ENCODE results near the gene MYRIP.

Gene MYRIP

GRCh38 chr3:39917065-39917773 is 107.8 kb downstream of the MYRIP start:
- DNase-seq (ENCODE audit: low read depth, low spot score) = no peak
- Histone ChIP-seq H3K9ac (ENCODE audit: insufficient read length) (no peak overlapping the region), H3K4me3 (no peak overlapping the region), H3K27ac (no peak overlapping the region), H3K9me3 (ENCODE audit: low read depth, low read length) (no peaks in the 10 kb centered on the region), H3K36me3 (ENCODE audit: insufficient read depth, low read length) (no peaks in the 10 kb centered on the region)
- TF ChIP-seq EZH2 (IDR thresholded peaks at IDR 0.05) (no peak), POLR2AphosphoS5 (IDR thresholded peaks at IDR 0.05; ENCODE audit: borderline replicate concordance, low read depth, low read length) (no peak), FOXP2 (optimal IDR thresholded peaks at IDR 0.05; ENCODE audit: control extremely low read depth, extremely low read length, insufficient read depth) (no peak)

GRCh38 chr3:39919281-39919680 is 109.9 kb downstream of the MYRIP start:
- Histone ChIP-seq H3K36me3 (ENCODE audit: insufficient read depth, low read length) (no peaks in the 10 kb centered on the region), H3K27ac (no peak overlapping the region), H3K4me3 (no peak overlapping the region), H3K9ac (ENCODE audit: insufficient read length) (no peak overlapping the region), H3K9me3 (ENCODE audit: low read depth, low read length) (no peaks in the 10 kb centered on the region)
- TF ChIP-seq EZH2 (IDR thresholded peaks at IDR 0.05) = no peak
- TF ChIP-seq FOXP2 (optimal IDR thresholded peaks at IDR 0.05; ENCODE audit: control extremely low read depth, extremely low read length, insufficient read depth) = no peak
- TF ChIP-seq POLR2AphosphoS5 (IDR thresholded peaks at IDR 0.05; ENCODE audit: borderline replicate concordance, low read depth, low read length) = no peak
- no peak for DNase-seq (ENCODE audit: low read depth, low spot score)

GRCh38 chr3:39920271-39920670 is 110.9 kb downstream of the MYRIP start:
- Histone ChIP-seq H3K9ac (ENCODE audit: insufficient read length) (no peak overlapping the region), H3K9me3 (ENCODE audit: low read depth, low read length) (no peaks in the 10 kb centered on the region), H3K4me3 (no peak overlapping the region), H3K36me3 (ENCODE audit: insufficient read depth, low read length) (no peaks in the 10 kb centered on the region), H3K27ac (no peak overlapping the region)
- no peak for DNase-seq (ENCODE audit: low read depth, low spot score)
- TF ChIP-seq EZH2 (IDR thresholded peaks at IDR 0.05) (no peak), POLR2AphosphoS5 (IDR thresholded peaks at IDR 0.05; ENCODE audit: borderline replicate concordance, low read depth, low read length) (no peak), FOXP2 (optimal IDR thresholded peaks at IDR 0.05; ENCODE audit: control extremely low read depth, extremely low read length, insufficient read depth) (no peak)

- H3K36me3 ChIP-seq (ENCODE audit: insufficient read depth, low read length) = no peaks in the 10 kb centered on the region
- no peak overlapping the region for H3K27ac ChIP-seq
- H3K4me3 ChIP-seq = no peak overlapping the region
- H3K9ac ChIP-seq (ENCODE audit: insufficient read length) = no peak overlapping the region
- no peak for DNase-seq (ENCODE audit: low read depth, low spot score)
- TF ChIP-seq FOXP2 (optimal IDR thresholded peaks at IDR 0.05; ENCODE audit: control extremely low read depth, extremely low read length, insufficient read depth) = no peak
- no peak for TF ChIP-seq POLR2AphosphoS5 (IDR thresholded peaks at IDR 0.05; ENCODE audit: borderline replicate concordance, low read depth, low read length)
- TF ChIP-seq EZH2 (IDR thresholded peaks at IDR 0.05) = no peak
- no peaks in the 10 kb centered on the region for H3K9me3 ChIP-seq (ENCODE audit: low read depth, low read length)
Measured at GRCh38 chr3:39927479-39927878, 118.1 kb downstream of the MYRIP start.

- no peaks in the 10 kb centered on the region for H3K36me3 ChIP-seq (ENCODE audit: insufficient read depth, low read length)
- no peak for DNase-seq (ENCODE audit: low read depth, low spot score)
Measured at GRCh38 chr3:39933986-39934693, 124.7 kb downstream of the MYRIP start.

GRCh38 chr3:39934696-39935095 is 125.3 kb downstream of the MYRIP start:
- Histone ChIP-seq H3K36me3 (ENCODE audit: insufficient read depth, low read length) (no peaks in the 10 kb centered on the region), H3K9ac (ENCODE audit: insufficient read length) (no peak overlapping the region), H3K27ac (no peak overlapping the region), H3K9me3 (ENCODE audit: low read depth, low read length) (no peaks in the 10 kb centered on the region), H3K4me3 (no peak overlapping the region)
- TF ChIP-seq POLR2AphosphoS5 (IDR thresholded peaks at IDR 0.05; ENCODE audit: borderline replicate concordance, low read depth, low read length) (no peak), EZH2 (IDR thresholded peaks at IDR 0.05) (no peak), FOXP2 (optimal IDR thresholded peaks at IDR 0.05; ENCODE audit: control extremely low read depth, extremely low read length, insufficient read depth) (no peak)
- no peak for DNase-seq (ENCODE audit: low read depth, low spot score)

More at GRCh38 chr3:39933986-39934693, 124.7 kb downstream of the MYRIP start:
- Histone ChIP-seq H3K9me3 (ENCODE audit: low read depth, low read length) (no peaks in the 10 kb centered on the region), H3K9ac (ENCODE audit: insufficient read length) (no peak overlapping the region), H3K4me3 (no peak overlapping the region), H3K27ac (no peak overlapping the region)
- TF ChIP-seq EZH2 (IDR thresholded peaks at IDR 0.05) (no peak), FOXP2 (optimal IDR thresholded peaks at IDR 0.05; ENCODE audit: control extremely low read depth, extremely low read length, insufficient read depth) (no peak), POLR2AphosphoS5 (IDR thresholded peaks at IDR 0.05; ENCODE audit: borderline replicate concordance, low read depth, low read length) (no peak)

- Histone ChIP-seq H3K27ac (no peak overlapping the region), H3K9ac (ENCODE audit: insufficient read length) (no peak overlapping the region)
- no peak for TF ChIP-seq FOXP2 (optimal IDR thresholded peaks at IDR 0.05; ENCODE audit: control extremely low read depth, extremely low read length, insufficient read depth)
- TF ChIP-seq POLR2AphosphoS5 (IDR thresholded peaks at IDR 0.05; ENCODE audit: borderline replicate concordance, low read depth, low read length) = no peak
Measured at GRCh38 chr3:39935261-39935660, 125.9 kb downstream of the MYRIP start.

GRCh38 chr3:39936848-39937247 is 127.4 kb downstream of the MYRIP start:
- Histone ChIP-seq H3K9me3 (ENCODE audit: low read depth, low read length) (no peaks in the 10 kb centered on the region), H3K27ac (no peak overlapping the region), H3K36me3 (ENCODE audit: insufficient read depth, low read length) (no peaks in the 10 kb centered on the region), H3K4me3 (no peak overlapping the region), H3K9ac (ENCODE audit: insufficient read length) (no peak overlapping the region)
- no peak for DNase-seq (ENCODE audit: low read depth, low spot score)
- no peak for TF ChIP-seq EZH2 (IDR thresholded peaks at IDR 0.05)
- TF ChIP-seq FOXP2 (optimal IDR thresholded peaks at IDR 0.05; ENCODE audit: control extremely low read depth, extremely low read length, insufficient read depth) = no peak

More at GRCh38 chr3:39935261-39935660, 125.9 kb downstream of the MYRIP start:
- no peaks in the 10 kb centered on the region for H3K36me3 ChIP-seq (ENCODE audit: insufficient read depth, low read length)
- H3K4me3 ChIP-seq = no peak overlapping the region
- no peak for DNase-seq (ENCODE audit: low read depth, low spot score)
- H3K9me3 ChIP-seq (ENCODE audit: low read depth, low read length) = no peaks in the 10 kb centered on the region
